Thyroid gland (tissue), 4 donors: ENCODE data around the gene CABLES2. TPM values are rescaled to one million over a fixed set of nuclear protein-coding genes. Genes with fewer than 3 reads are reported as not detected.

ENCODE experiments used
- DNase-seq, 2 donors: peaks; one replicate each; pipeline ENCODE4 v3.0.0-alpha.2; 2019
- H3K27ac ChIP-seq, 3 donors: fragments of 200-600 bp; sonication (generic); 1 replicate in 2 of 3; 2 replicates in 1 of 3; pipeline ENCODE4 v1.5.1; 2016 to 2019; ENCODE audit warnings: mild to moderate bottlenecking in 1 of 3, moderate library complexity in 1 of 3
- H3K27me3 ChIP-seq: fragments of 200-600 bp; sonication (generic); one replicate; pipeline ENCODE4 v1.5.1; 2019
- H3K36me3 ChIP-seq, 2 donors: fragments of 200-600 bp; sonication (generic); one replicate each; pipeline ENCODE4 v1.5.1; 2016 to 2019
- H3K4me1 ChIP-seq, 2 donors: fragments of 200-600 bp; sonication (generic); one replicate each; pipeline ENCODE4 v1.5.1; 2017 to 2019
- H3K4me3 ChIP-seq, 3 donors: fragments of 200-600 bp; sonication (generic); replicated peaks in 1 of 3; 1 replicate in 2 of 3; 2 replicates in 1 of 3; pipeline ENCODE4 v1.5.1; 2016; ENCODE audit warnings: mild to moderate bottlenecking in 1 of 3
- H3K9me3 ChIP-seq: fragments of 200-600 bp; sonication (generic); one replicate; pipeline ENCODE4 v1.5.1; 2017
- CTCF ChIP-seq, 6 experiments: fragments of 200-600 bp in 3 of 6; fragments of 450-650 bp in 3 of 6; sonication (generic) in 3 of 6; IDR thresholded peaks; one replicate each; pipeline ENCODE4 v1.5.1; 2016 to 2019; ENCODE audit warnings: antibody characterized with exemption in 6 of 6, mild to moderate bottlenecking in 2 of 6, inconsistent platforms in 1 of 6, moderate library complexity in 1 of 6
- POLR2A ChIP-seq, 2 donors: fragments of 450-650 bp; IDR thresholded peaks; one replicate each; pipeline ENCODE4 v1.6.1; 2017; ENCODE audit warnings: antibody characterized with exemption in 2 of 2, mild to moderate bottlenecking in 2 of 2, moderate library complexity in 1 of 2
- WGBS, 2 donors: methylation state at CpG; one replicate each; pipeline ENCODE4 v1.1.5; 2017; 5-methylcytosine and 5-hydroxymethylcytosine counted together
- intact Hi-C: fragments of 100-400 bp; cut with DNase I; formaldehyde crosslinking; loops from one replicate; pipeline ENCODE4 v1.15.1; 2023
- total RNA-seq, 4 donors: library from RNA; depleted of rRNA; stranded (reverse); fragments of >200 nt; gene quantifications; one replicate each; pipeline ENCODE4 v1.2.3, GENCODE V29; 2016

CABLES2 gene
- total RNA-seq, 4 donors from 2014 or later, result 5.8 to 8.5 (median 7.7) TPM

GRCh38 chr20:62389601-62390087 lies 17.4 kb downstream of the CABLES2 start:
- intact Hi-C loops, result loop anchor here (10.0 kb wide), 1 partner anchor 245 kb away; the partner anchor contains the start of genes PSMA7 and SS18L1
- H3K9me3 ChIP-seq, result no peaks in the 10 kb centered on the region
- H3K4me1 ChIP-seq, result peaks cover 17 to 18% of the 10 kb centered on the region in 2 donors
- peaks cover 7 to 10% of the 10 kb centered on the region in 2 donors for H3K36me3 ChIP-seq
- no peaks in the 10 kb centered on the region for H3K27me3 ChIP-seq
- TF ChIP-seq CTCF (IDR thresholded peaks at IDR 0.05) (no peak), POLR2A (IDR thresholded peaks at IDR 0.05) (no peak)
- H3K4me3 ChIP-seq, result no peak overlapping the region
- WGBS, 2 donors, result 78 to 80% methylated on average over 5 of the region's 5 CpGs
- no peak for DNase-seq
- no peak overlapping the region for H3K27ac ChIP-seq

DNA sequence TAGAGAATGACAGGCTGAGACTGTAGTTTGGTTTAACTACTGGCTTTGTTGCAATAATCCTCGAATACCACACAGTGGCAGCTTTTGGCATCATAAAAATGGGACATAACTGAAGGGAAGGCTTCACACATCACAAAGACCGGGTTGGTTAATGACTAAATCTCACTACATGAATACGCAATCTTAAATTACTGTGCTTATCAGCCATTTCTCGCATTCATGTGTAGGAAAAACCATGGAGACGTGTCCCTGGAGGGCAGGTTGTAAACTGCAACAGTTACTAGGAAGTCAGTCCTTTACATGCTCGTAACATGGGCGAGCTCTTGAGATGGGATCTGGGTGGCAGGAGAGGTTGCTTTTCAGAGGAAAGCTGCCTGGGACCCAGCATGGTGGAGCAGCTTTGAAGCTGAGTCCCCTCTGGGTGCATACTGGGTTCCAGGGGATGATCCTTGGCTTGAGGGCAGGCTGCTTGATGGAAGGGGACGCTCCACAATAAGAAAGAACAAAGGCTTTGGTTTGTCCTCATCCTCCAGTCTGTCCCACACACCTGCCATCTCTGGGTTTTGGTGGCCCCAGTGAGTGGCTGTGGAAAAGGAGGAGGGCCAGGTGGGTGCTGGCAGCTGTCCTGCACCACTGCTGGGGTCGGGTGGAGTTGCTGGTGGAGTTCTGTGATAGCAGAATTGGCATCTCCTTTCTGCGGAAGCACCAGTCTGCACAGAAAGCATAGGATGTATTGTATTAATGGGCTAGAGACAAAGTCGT lies 18.1 kb downstream of the CABLES2 start:
- no peak for TF ChIP-seq CTCF (IDR thresholded peaks at IDR 0.05)
- WGBS, 2 donors, result 87 to 90% methylated on average over 11 of the region's 11 CpGs
- Histone ChIP-seq H3K27ac (no peak overlapping the region), H3K27me3 (no peaks in the 10 kb centered on the region), H3K4me3 (no peak overlapping the region), H3K4me1 (peaks cover 17 to 18% of the 10 kb centered on the region in 2 donors), H3K9me3 (no peaks in the 10 kb centered on the region), H3K36me3 (peaks cover 2 to 10% of the 10 kb centered on the region in 2 donors)
- no peak for DNase-seq
- intact Hi-C loops, result no loop called here

DNA sequence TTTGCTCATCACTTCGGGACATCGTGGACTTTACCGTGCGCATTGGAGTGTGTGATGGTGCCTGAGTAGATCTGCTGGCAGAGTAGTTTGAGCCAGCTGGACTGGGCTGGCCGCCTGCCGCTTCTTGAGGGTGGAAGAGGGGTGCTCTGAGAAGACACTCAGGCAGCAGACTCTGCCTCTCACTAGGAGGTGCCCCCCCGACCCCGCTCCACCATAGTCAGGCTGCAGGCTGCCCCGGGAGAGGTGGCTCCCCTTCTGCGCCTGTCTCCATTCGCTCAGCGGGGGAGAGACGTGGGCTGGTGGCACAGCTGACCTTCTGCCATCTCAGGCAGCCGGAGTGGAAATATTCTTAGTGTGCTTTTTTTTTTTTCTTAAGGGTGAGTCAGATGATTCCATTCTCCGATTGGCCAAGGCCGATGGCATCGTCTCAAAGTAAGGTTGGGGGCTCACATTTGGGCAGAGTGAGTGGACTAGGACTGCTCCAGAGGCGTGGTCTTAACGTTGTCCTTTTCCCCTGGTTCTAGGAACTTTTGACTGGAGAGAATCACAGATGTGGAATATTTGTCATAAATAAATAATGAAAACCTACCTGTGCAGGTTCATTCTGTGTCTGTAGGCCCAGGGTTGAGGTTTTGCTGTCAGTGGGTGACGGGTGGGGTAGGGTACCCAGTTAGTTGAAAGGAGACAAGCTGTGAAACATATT lies 19.0 kb downstream of the CABLES2 start:
- no peak for DNase-seq
- peaks cover 0 to 9% of the 10 kb centered on the region in 2 donors for H3K36me3 ChIP-seq
- H3K9me3 ChIP-seq, result no peaks in the 10 kb centered on the region
- intact Hi-C loops, result no loop called here
- H3K4me3 ChIP-seq, result peak overlapping the region in 2 of 3 donors; percentile 63 to 89
- peaks cover 17 to 18% of the 10 kb centered on the region in 2 donors for H3K4me1 ChIP-seq
- peak overlapping the region in 1 of 3 donors; percentile 94 for H3K27ac ChIP-seq
- TF ChIP-seq POLR2A (IDR thresholded peaks at IDR 0.05) (no peak), CTCF (IDR thresholded peaks at IDR 0.05) (no peak)
- 77 to 78% methylated on average over 16 to 20 of the region's 20 CpGs for WGBS, 2 donors
- H3K27me3 ChIP-seq, result no peaks in the 10 kb centered on the region

GRCh38 chr20:62387219-62387913 lies 19.7 kb downstream of the CABLES2 start:
- 4% methylated on average over 42 of the region's 47 CpGs for WGBS, 2 donors

More at GRCh38 chr20:62387219-62387913, 19.7 kb downstream of the CABLES2 start:
- TF ChIP-seq CTCF (IDR thresholded peaks at IDR 0.05) (no peak), POLR2A (IDR thresholded peaks at IDR 0.05) (no peak)
- Histone ChIP-seq H3K4me1 (peaks cover 18 to 21% of the 10 kb centered on the region in 2 donors), H3K27me3 (no peaks in the 10 kb centered on the region), H3K27ac (peak overlapping the region in 2 of 3 donors; percentile 89 to 94), H3K9me3 (no peaks in the 10 kb centered on the region), H3K4me3 (peak overlapping the region; percentile 17 to 89 (median 63)), H3K36me3 (peaks cover 0 to 8% of the 10 kb centered on the region in 2 donors)
- intact Hi-C loops, result no loop called here
- DNase-seq, result no peak
